Coronary artery (tissue), 2 donors: Measurements from ENCODE around the gene WASF3.

ENCODE experiments used
- DNase-seq: peaks from one replicate; pipeline ENCODE4 v3.0.0-alpha.2; 2017; ENCODE audit warnings: low spot score
- H3K27ac ChIP-seq, 2 donors: fragments of 200-600 bp; sonication (generic); one replicate each; pipeline ENCODE4 v1.5.1; 2016 to 2019
- H3K4me3 ChIP-seq: fragments of 200-600 bp; sonication (generic); 2 replicates; pipeline ENCODE4 v1.5.1; 2016; ENCODE audit warnings: mild to moderate bottlenecking, moderate library complexity
- TF ChIP-seq, protein P1 (sequence below): fragments of 200-600 bp; sonication (generic); IDR thresholded peaks from one replicate; pipeline ENCODE4 v1.5.1; 2019; ENCODE audit warnings: antibody characterized with exemption

WASF3 gene

GRCh38 chr13:26562512-26562890, 5.0 kb downstream of the WASF3 start:
- H3K27ac ChIP-seq: peak overlapping the region in 1 of 2 donors; percentile 84
- peak overlapping the region; percentile 22 for H3K4me3 ChIP-seq
- TF ChIP-seq, protein P1, sequence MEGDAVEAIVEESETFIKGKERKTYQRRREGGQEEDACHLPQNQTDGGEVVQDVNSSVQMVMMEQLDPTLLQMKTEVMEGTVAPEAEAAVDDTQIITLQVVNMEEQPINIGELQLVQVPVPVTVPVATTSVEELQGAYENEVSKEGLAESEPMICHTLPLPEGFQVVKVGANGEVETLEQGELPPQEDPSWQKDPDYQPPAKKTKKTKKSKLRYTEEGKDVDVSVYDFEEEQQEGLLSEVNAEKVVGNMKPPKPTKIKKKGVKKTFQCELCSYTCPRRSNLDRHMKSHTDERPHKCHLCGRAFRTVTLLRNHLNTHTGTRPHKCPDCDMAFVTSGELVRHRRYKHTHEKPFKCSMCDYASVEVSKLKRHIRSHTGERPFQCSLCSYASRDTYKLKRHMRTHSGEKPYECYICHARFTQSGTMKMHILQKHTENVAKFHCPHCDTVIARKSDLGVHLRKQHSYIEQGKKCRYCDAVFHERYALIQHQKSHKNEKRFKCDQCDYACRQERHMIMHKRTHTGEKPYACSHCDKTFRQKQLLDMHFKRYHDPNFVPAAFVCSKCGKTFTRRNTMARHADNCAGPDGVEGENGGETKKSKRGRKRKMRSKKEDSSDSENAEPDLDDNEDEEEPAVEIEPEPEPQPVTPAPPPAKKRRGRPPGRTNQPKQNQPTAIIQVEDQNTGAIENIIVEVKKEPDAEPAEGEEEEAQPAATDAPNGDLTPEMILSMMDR: no peak
- no peak for DNase-seq

- H3K4me3 ChIP-seq: no peak overlapping the region
- TF ChIP-seq, protein P1: no peak
- no peak overlapping the region for H3K27ac ChIP-seq
- no peak for DNase-seq
Measured at GRCh38 chr13:26563713-26564112, 6.2 kb downstream of the WASF3 start.

DNA sequence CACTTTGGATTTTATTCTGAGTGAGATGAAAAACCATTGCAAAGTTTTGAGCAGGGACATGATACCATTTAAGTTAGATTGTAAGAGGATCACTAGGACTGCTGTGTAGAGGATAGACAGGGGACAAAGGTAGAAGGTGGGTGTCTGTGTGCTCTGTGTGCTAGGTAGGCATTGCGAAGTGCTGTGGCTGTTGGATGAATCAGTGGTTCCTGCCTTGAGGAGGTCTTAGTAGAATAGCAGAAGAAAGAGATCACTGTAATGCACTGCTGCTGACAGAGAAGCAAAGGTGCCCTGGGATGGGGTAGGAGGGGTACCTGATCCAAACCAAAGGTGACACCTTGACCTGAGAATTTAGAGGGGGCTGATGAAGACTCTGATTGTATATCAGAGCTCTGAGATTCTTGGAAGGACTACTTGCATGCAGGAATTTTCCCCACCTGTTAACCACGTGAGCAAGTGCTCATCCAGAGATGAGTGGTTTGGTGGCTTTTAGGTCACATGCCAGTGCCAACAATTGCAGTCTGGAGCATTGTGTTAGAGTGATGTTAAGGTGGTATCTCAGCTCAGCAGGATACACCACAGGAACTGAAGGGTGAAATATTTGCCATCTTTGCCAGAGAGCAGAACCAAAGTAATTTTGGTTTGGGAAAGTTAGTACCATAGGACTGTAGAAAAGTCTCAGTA, 10.8 kb downstream of the WASF3 start:
- H3K27ac ChIP-seq: no peak overlapping the region
- no peak overlapping the region for H3K4me3 ChIP-seq
- TF ChIP-seq, protein P1: no peak
- DNase-seq: no peak

GRCh38 chr13:26571518-26571917, 14.0 kb downstream of the WASF3 start:
- Histone ChIP-seq H3K27ac (no peak overlapping the region), H3K4me3 (no peak overlapping the region)
- no peak for DNase-seq
- TF ChIP-seq, protein P1: no peak

DNA sequence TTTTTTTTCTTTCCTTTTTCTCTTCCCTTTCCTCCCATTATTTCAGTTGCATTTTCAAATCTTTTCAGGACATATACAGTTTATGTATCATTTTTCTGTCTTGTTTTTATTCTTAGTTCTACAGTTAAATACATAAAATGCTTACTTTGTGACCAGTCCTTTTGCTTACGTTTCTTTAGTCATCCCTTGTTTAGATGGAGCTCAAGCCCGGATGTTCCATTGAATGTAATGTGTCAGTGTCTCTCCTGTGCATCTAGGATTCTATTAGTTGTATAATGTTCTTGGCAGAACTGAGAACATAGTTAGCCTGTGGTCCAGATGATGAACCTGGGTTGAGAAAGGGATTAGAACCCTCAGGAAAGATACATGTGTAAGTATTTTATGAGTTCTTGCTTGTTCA, 17.8 kb downstream of the WASF3 start:
- Histone ChIP-seq H3K4me3 (no peak overlapping the region), H3K27ac (no peak overlapping the region)
- TF ChIP-seq, protein P1: no peak
- no peak for DNase-seq

DNA sequence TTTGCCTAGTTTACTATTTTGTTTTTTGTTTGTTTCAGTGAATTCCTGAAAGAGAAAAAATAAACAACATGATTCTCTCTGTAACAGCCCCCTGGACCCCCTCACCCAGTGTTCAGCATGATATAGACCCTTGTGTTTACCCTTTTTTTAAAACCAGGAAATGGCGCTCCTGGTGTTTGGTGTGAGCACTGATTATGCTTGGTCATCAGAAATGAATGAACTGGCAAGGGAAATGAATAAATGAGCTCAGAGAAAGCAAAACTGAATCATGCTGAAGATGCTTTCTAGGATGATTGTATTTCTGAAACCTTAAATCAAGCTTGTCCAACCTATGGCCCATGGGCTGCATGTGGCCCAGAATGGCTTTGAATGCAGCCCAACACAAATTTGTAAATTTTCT, 22.1 kb downstream of the WASF3 start:
- DNase-seq: no peak
- H3K27ac ChIP-seq: no peak overlapping the region
- no peak overlapping the region for H3K4me3 ChIP-seq
- TF ChIP-seq, protein P1: no peak

GRCh38 chr13:26583662-26584061, 26.2 kb downstream of the WASF3 start:
- TF ChIP-seq, protein P1: no peak
- DNase-seq: no peak
- Histone ChIP-seq H3K4me3 (no peak overlapping the region), H3K27ac (no peak overlapping the region)
